EH (cell line): Measurements from ENCODE around the gene CFAP57.

Experiments
- DNase-seq: peaks from one replicate; pipeline ENCODE4 v3.0.0-alpha.2; 2015; ENCODE audit warnings: low read depth

CFAP57 gene

GRCh38 chr1:43299101-43299500, 127.0 kb downstream of the CFAP57 start:
- DNase-seq: no peak

- no peak for DNase-seq
Measured at GRCh38 chr1:43300378-43301094, 128.4 kb downstream of the CFAP57 start, which contains the start of gene TIE1. TSS of gene TIE1 (plus strand) at chr1:43300982. CDS start at chr1:43301072, 90 bp downstream.

GRCh38 chr1:43302201-43302600, 130.1 kb downstream of the CFAP57 start:
- no peak for DNase-seq

- DNase-seq: no peak
Measured at GRCh38 chr1:43302721-43303470, 130.8 kb downstream of the CFAP57 start.

- no peak for DNase-seq
Measured at GRCh38 chr1:43303471-43304313, 131.6 kb downstream of the CFAP57 start.
